T-helper 1 cell treated with Interleukin-12 subunit alpha and Interleukin-12 subunit beta and Interleukin-4 antibody, amounts not matched to agents 30 ng/mL and 1 ng/mL, for 36 hours (primary cell): ENCODE measurements around the gene COX6B2. TPM values are rescaled to one million over a fixed set of nuclear protein-coding genes. Genes with fewer than 3 reads are reported as not detected.
"Not testable (repeated sequence)": the region's sequence is repeated elsewhere in the genome, so short reads cannot be mapped to it uniquely, and the experiment has no call there.

Source experiments
- intact Hi-C: fragments of 100-400 bp; cut with micrococcal nuclease; formaldehyde crosslinking; loops from one replicate; pipeline ENCODE4 v1.15.1; 2024
- total RNA-seq: library from RNA; stranded (reverse); gene quantifications from 2 replicates; pipeline ENCODE4 v1.2.3, GENCODE V29; 2022

The COX6B2 gene
- total RNA-seq, 1 donor from 2014 or later, result 0.51 TPM

DNA sequence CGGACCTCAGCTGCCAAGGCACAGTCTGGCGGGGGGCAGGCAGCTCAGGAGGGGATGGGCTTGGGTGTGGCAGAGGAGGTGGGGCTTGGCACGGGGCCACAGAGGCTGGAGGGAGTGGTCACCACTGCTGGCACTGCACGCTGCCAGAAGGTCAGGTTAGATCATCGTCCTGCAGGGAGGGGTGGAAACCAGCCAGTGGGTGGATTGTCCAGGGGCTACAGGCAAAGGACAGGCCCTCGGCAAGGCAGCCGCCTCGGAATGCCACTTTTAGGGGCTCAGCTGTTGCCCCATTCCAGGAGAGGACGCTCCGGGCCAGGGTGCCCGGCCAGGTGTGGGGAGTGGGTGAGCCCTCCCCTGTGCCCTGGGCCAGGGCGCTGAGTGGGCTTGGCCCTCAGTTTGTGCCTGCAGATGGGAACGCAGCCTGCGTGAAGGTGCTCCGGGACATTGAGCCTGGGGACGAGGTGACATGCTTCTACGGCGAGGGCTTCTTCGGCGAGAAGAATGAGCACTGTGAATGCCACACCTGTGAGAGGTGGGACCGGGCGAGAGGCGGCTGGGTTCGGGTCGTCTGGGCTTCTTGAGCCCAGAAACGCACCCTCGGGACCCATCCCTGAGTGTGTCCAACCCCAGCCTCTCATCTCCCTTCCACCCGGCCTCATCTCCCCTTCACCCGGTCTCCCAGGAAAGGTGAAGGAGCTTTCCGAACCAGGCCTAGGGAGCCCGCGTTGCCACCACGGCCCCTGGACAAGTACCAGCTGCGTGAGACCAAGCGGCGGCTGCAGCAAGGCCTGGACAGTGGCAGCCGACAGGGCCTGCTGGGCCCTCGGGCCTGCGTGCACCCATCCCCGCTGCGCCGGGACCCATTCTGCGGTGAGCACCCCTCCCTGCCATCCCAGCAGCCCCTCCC is 8.4 kb downstream of the COX6B2 start:
- intact Hi-C loops, result no loop called here

DNA sequence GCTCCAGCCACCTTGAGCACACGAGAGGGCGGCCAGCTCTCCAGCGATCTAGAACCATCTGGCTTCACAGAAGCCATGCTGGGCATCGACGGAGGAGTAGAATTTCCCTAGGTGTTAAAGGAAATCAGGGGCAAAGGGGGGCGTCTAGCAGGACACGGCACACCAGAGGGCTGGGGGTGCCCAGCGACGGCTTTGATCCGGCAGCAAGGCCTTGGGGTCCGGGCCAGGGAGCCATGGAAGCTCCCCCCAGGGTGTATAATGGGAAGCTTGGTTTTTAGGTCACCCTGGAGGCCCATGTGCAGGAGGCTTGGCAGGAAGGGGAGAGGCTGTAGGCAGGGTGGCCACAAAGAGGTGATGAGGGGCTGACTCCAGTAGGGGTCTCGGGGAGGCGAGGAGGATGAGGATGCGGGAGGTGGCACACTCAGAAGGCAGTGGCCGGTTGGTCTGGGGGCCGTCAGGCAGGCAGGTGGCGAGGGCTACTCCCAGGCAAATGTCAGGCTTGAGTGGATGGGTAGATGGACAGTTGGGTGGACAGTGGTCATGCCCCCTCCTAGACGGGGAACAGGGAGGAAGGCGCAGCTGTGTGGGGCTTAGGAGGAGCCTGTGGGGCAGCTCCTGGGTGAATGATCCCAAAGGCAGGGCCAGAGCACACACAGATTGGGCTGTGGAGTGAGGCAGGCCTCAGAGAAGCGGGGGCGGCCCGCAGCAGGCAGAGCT is 9.3 kb downstream of the COX6B2 start:
- intact Hi-C loops, result no loop called here

GRCh38 chr19:55344444-55344843 is 10.1 kb downstream of the COX6B2 start:
- intact Hi-C loops, result no loop called here

- intact Hi-C loops, result no loop called here
These were observed 12.7 kb downstream of the COX6B2 start for GRCh38 chr19:55341595-55342531.

- intact Hi-C loops, result no loop called here
These were observed 13.3 kb downstream of the COX6B2 start for GRCh38 chr19:55341171-55341588.

DNA sequence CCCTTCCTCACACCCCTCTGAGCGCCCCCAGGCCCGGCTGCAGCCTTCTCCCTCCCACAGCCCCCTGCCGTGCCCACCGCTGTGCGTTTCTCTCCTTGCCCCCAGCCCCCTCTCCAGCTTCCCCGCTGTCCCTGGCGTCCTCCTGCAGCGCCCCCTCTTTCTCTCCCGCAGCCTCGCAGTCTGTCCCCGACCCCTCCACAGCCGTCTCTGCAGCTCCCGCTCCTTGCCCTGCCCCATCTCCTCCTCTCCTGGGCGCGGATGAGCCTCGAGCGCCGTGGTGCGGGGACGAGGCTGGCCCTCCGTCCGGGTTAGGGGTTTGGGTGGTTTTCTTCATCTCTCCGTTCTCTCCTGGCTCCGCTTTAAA is 13.8 kb downstream of the COX6B2 start:
- intact Hi-C loops, result no loop called here

GRCh38 chr19:55339889-55340783 is 14.4 kb downstream of the COX6B2 start:
- intact Hi-C loops, result loop anchor here (1.0 to 2.0 kb wide), 19 partner anchors 14 to 1203 kb away; partner anchors contain the start of genes CNOT3, COX6B2, FIZ1 and HSPBP1

GRCh38 chr19:55339105-55339888 is 15.2 kb downstream of the COX6B2 start, which contains the start of gene KMT5C:
Gene KMT5C (plus strand): TSS chr19:55339876. CDS start chr19:55341937, 2,061 bp downstream.
- intact Hi-C loops, result loop anchor here (1.0 to 2.0 kb wide), 19 partner anchors 15 to 1202 kb away; partner anchors contain the start of genes CNOT3, COX6B2, FIZ1 and HSPBP1

DNA sequence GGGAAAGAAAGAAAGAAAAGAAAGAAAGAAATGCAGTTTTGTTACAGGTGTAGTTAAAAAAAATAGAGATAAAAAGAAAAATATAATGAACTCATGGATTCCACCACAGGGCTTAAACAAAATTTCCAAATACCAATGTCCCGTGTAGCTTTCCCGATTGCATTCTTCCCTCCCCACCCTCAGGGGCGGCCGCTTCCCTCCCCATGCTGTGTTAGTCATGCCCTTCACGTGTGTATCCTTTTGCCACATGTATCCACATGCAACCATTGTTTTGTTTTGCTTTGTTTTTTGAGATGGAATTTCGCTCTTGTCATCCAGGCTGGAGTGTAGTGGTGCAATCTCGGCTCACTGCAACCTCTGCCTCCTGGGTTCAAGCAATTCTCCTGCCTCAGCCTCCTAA is 18.4 kb downstream of the COX6B2 start:
- intact Hi-C loops, result no loop called here

DNA sequence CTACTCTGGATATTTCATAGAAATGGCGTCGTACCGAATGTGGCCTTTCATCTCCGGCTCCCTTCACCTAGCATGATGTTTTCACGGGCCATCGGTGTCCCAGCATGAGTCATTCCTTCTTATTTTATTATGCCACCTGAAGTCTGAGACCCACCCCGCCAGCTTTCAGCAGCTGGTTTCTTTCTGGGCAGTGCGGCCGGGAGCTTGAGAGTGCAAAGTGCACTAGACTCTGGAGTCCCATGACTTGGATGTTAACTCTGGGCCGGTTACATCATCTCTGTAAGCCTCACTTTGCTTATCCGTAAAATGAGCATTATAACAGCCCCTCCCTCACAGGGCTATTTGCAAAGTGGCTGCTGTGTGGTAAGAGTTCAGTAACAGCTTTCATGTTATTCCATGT is 20.6 kb downstream of the COX6B2 start:
- intact Hi-C loops, result no loop called here

GRCh38 chr19:55329791-55330190 is 24.7 kb downstream of the COX6B2 start:
- intact Hi-C loops, result not testable (repeated sequence)

- intact Hi-C loops, result not testable (repeated sequence)
These were observed 25.7 kb downstream of the COX6B2 start for GRCh38 chr19:55328774-55329318.

DNA sequence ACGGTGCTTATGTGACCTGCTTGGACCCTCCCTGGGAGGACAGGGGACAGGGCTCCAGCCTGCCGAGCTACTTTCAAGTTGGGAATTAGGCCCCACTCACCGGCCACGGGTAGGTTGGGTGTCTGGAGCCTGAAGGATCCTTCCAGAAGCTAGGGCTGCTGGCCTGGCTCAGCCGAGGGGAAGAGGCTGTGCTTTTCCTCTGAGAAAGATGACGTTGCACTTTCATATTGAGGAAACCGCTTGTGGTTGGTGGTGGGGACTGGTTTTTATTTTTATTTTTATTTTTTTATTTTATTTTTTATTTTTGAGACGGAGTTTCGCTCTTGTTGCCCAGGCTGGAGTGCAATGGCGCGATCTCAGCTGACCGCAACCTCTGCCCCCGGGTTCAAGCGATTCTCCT is 29.3 kb downstream of the COX6B2 start, which contains the start of gene TMEM150B:
Gene TMEM150B, minus strand, starts transcription at position 170 of the 400 bp plus-strand sequence. CDS start 4,305 bp downstream, outside the sequence.
- intact Hi-C loops, result no loop called here

DNA sequence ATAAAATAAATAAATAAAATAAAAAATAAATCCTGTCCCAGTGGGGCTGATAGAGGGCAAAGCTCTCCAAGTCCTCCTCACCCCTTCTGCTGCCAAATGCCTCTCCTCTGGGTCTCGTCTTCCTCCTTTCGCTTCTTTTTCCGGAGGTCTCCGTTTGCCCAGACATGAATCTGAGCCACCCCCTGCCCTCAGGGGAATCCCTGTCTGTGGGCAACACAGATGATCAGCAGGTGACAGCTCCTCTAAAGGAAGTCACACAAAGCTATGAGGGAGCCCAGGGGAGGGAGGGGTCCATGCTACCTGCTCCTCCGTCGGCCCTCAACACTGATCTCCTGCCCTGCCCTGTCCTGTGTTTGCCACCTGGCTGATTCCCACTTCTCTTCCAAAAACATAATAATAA is 29.9 kb downstream of the COX6B2 start:
- intact Hi-C loops, result no loop called here

- intact Hi-C loops, result no loop called here
These were observed 32.2 kb downstream of the COX6B2 start for GRCh38 chr19:55322204-55322885.

DNA sequence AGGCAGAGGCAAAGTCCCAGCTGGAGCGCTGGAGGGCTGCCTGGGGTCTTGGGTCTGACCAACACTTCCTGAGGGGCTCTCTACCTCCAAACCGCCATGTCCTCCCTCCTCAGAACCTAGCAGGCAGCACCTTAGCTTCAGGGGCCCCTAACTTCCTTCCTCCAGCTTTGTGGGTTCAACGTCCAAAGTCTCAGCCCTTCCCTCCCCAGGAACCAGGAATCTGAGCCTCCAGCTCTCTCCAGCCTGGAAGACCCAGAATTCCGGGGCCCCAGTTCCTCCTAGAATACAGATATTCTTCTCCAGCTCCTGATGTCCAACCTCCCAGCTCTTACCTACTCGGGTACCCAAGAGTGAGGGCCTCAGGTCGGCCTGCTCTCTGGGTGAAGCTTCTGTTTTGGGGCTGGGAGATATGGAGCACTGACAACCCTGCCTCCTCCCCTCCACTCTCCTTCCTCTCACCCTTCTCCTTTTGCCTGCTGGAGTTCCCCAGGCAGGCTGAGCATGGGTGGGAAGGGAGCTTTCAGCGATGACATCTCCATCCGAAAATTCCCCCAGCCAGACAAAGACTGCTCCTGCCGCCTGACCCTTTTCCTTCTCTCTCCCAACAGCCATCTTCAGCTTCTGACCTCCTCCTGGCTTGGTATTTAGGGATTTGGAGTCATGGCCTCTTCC is 32.9 kb downstream of the COX6B2 start:
- intact Hi-C loops, result no loop called here

DNA sequence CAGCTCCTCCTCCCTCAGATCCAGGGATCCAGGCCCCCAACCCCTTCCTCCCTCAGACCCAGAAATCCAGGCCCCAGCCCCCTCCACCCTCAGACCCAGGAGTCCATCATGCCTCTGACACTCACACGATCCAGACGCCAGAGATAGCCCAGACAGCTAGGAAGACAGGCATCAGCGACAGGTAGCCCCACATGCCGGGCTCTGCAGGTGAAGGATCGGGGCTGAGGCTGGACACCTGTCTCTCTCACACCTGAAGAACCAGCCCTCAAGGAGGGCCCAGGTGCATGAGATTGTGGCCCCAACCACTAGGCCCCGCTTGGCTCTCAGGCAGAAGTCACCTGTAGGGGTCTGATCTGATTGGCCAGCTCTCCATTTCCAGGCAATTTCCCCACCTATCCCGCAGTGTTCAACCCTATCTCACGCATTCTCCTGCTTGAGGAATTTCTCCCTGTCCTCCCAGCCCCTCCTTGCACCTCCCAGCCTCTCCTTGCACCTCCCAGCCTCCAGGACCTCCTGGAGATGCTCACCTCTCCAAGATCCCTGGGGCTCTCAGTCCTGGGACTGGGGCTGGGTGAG is 33.6 kb downstream of the COX6B2 start:
- intact Hi-C loops, result no loop called here
